ENCODE measurements around the gene IP6K2.

Gene IP6K2

GRCh38 chr3:48688032-48688736 is 28.8 kb downstream of the IP6K2 start:
- no peak for DNase-seq

GRCh38 chr3:48687220-48687678 is 29.8 kb downstream of the IP6K2 start:
- no peak for DNase-seq

DNA sequence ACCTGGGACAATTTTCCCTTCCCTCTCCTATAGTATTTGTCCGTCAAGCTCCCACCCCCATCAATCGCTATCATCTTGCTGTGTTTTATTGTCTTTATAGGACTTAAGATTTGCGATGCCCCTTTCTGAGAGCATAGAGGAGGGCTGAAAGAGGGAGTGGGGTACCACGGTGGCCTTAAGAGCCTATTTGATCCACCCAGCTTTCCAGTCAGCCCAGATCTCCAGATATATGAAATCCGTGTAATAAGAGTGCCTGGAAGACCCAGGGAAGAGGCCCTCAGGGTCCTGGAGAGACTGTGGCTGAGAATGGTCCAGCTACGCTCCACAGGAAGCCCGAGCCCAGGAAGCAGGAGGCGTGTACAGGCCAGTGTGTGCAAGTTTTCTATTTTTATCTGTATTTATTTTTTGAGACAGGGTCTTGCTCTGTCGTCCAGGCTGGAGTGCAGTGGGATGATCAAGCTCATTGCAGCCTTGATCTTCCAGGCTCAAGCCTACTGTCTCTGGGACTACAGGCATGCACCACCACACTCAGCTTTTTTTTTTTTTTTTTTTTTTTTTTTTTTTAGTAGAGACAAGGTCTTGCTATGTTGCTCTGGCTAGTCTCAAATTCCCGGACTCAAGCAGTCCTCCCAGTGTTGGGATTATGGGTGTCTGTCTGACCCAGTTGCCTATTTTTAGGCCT is 30.3 kb downstream of the IP6K2 start:
- no peak for DNase-seq

DNA sequence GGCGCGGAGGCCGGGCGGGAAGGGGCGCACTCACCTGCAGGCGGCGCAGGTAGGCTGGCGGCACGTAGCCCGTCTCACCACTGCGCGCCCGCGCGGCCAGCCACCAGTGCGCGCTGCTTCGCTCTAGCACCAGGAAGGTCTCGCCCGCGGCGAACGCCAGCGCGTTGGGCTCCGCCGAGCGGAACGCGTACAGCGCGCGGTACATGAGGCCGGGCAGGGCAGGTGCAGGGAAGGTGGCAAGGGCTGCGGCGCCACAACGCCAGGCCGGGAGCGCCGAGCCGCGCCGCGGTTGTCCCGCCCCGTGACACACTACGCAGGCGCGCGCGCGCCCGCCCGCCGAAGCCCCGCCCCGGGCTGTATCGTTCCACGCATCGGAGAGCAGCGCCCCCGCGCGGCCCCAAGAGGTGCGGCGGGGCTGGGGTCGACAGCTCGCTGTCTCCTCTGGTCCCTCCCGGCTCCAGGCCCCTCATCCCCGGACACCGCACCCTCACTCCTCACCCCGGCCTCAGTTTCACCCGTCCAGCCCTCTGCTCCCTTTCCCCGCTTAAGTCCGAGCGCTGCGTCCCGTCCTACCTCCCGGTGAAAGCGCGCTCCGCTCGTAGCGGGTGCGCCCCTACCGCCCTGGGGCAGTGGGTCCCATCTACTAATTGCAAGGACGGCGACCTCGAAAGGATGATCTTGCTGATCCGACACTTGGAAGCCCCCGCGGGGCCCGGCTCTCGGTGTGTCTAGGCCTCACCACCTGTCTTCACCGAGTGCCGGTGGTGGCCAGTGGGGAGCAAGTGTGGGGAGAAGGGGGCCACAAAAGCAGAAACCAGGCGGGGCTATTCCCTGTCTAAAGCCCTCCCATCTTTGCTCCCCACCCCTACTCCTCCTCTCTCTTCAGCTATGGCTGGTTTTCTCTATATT is 31.2 kb downstream of the IP6K2 start, which contains the start of gene NCKIPSD:
Gene NCKIPSD, minus strand, starts transcription at position 313 of the 909 bp plus-strand sequence. Its CDS starts 108 bp downstream, at position 205.
- DNase-seq, result peak; percentile 89 to 90

- DNase-seq, result no peak
These were observed 31.8 kb downstream of the IP6K2 start for GRCh38 chr3:48685293-48685602.

DNA sequence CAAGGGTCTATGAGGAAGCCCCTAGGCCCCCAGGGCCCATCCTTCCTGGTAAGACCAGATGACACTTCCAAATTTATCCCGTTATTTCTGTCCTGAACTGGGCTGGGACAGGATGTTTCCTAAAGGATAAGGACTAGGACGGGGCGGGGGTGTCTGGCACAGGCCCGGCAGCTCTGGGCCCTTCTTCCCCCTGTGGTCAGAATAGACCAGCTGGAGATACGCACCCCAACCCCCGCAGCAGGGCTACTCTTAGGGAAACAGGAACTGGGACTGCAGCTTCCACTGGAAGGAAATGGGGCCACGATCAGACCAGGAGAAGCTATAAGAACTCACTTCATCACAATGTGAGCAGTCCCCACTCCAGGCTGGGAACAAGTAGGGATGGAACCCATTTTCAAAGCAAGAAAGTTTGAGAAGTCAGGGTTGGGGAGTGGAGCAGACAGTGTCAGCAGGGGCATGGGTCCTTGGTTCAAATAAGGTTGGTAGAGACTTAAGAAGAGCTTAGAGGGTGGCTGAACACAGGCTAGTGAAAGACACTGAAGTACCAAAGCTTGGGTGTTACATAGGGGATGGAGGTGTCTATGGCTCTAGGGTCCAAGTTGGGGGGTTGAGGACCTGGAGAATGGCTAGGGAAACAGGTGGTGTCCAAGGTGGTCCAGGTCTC is 32.4 kb downstream of the IP6K2 start:
- DNase-seq, result no peak

GRCh38 chr3:48684054-48684349 is 33.0 kb downstream of the IP6K2 start:
- DNase-seq, result no peak

DNA sequence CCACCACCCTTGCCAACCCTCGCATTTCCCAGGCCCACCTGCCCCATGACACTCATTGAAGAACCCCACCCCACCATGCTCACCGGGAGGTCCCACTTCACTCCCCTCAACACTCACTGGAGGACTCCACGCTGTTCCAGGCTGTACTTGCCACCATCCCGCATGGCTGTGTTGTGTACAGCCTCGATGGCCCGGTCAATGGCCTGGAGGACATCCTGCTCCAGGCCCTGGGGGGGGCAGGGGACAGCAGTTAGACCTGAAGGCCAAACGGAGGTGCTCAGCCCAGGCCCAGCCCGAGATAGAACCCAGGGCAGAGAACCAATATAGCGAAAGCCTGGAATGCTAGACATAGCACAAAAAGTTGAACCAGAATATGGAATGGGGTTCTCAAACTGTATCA is 34.2 kb downstream of the IP6K2 start:
- no peak for DNase-seq

- no peak for DNase-seq
These were observed 34.9 kb downstream of the IP6K2 start for GRCh38 chr3:48681974-48682610.

DNA sequence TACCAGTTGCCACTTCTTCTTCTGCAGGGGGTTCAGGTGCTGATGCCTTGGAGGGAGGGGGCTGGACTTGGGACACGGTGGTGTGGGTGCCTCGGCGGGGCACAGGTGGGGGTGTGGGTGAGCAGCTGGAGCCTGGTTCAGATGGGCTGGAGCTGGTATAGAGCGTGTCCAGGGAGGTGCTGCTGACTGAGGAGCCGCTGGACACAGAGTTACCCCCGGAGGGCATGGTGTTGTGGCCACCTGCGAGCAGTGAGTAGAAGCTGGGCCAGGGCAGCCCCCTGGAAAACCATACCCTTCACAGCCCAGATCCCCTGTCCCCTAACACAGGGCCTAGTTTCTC is 35.5 kb downstream of the IP6K2 start:
- no peak for DNase-seq

GRCh38 chr3:48680811-48681540 is 36.0 kb downstream of the IP6K2 start:
- no peak for DNase-seq

DNA sequence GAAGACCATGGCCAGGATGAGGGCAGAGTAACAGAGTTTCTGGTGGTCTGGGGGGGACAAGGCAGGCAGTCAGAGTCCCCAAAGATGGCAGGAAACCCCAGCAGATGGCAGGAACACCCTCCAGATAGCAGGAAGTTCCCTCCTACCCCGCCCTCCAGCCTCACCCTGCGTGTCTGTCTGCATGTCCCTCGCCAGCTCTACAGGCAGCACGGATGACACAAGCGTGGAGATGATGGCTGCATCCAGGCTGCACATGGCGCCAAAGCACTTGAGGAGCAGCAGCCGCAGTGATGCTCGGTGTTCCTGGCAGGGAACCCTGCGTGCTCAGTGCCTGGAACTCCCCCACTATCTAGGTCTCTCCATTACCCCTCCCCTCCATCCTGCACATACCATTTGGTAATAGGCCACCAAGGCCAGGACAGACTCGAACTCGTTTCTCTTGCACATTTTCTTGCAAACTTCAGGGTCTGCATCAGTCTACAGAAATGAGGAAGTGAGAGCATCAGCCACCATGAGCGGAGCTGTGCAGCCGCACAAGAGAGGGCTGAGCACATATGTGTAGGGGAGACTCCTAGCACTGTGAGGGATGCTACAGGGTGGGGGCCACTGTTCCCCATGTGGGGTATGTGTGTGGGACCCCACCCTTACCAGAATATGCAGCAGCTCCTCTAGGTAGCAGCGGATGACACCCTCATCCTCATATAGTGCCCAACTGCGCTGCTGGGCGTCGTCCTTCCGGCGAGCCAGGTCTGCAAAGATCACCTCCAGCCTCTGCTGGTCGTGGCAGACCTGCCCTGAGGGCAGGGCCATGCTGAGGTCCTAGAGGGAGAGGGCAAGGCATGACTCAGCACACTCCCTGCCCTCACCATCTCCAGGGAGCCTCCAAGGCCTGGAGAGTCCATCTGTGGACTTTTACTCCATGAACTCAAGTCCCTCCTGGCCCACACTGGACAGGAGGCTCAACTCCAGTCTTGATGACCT is 37.3 kb downstream of the IP6K2 start:
- DNase-seq, result no peak

DNA sequence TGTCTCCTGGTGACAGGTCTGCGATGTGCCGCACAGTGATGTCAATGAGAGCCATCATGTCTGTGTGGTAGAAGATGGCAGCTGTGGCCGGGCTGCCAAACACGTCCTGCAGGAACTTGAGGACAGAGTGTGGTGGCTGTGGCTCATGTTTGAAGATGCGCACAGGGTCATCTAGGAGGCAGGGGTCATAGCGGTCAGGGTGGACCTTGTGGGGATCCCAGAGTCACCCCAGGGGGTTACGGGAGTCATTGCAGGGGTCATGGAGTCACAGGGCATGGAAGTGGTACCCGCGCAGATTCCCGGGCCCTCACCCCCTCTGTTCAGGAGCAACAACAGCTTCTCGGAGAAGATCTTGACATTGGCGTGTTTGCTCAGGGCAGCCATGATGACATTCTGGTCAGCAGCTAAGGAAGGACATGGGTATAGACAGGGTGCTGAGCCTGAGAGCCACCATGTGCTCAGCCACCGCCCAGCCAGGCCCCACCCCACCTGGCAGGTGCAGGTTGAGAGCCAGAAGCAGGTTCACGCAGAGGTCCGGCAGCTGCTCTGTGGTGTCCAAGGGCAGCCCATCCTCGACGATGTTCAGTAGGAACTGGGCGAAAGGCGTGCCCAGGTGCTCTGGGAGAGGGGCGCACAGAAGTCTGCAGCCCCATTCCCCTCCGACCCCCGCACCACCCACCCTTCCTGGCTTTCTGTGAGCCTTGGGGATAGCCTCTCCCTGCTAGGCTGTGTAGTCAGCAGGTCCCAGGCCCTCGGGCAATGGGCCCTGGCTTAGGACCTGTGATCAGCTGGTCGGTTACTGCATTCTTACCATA is 38.2 kb downstream of the IP6K2 start:
- no peak for DNase-seq

DNA sequence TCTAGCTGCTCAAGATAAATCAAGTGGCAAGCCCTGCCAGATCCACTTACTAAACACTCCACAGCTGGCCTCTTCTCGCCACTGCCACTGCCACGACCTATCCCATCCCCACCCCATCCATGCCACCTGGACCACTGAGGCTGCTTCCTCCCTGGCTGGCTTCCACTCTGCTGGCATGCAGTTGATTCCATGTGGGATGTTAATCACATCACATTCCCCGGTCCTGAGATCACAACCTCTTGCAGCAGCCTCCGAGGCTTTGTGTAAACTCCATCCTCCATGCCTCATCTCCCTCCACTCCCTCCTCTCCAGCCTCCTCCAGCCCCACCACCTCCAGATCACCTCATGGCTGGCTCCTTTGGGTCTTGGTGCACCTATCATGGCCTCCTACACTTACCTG is 39.0 kb downstream of the IP6K2 start:
- no peak for DNase-seq

DNA sequence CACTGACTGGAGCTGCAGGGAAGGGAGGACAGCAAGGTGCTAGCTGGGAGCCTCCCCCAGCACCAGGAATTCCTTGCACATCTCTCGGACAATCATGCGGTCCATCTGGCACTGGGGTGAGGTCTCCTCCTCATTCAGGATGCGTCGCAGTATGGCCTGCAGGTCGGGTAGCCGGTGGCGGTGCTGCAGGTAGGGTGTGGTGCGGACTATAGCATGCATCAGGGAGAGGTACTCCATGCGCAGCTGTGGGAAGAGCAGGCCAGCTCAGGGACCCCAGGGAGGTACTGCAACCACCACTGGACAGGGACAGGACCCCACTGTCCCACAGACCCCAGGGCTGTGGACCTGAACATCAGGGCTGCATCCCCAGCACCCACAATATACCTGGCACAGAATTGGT is 42.5 kb downstream of the IP6K2 start:
- DNase-seq, result no peak

DNA sequence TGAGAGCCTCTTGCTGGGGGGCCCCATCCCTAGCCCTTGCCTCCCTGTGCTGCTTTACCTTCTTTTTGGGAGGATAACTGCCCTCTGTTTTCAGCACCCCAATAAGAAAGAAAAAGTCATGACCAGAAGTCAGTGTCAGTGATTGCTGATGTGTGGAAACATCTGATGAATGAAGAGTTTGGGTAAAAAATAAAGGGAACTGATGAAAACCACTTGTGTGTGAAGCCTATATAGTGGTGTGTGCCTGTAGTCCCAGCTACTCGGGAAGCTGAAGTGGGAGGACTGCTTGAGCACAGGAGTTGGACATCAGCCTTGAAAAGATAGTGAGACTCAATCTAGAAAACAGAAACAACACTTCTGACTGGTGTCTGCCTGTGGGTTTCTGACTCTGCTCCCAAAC is 44.5 kb downstream of the IP6K2 start:
- no peak for DNase-seq

DNA sequence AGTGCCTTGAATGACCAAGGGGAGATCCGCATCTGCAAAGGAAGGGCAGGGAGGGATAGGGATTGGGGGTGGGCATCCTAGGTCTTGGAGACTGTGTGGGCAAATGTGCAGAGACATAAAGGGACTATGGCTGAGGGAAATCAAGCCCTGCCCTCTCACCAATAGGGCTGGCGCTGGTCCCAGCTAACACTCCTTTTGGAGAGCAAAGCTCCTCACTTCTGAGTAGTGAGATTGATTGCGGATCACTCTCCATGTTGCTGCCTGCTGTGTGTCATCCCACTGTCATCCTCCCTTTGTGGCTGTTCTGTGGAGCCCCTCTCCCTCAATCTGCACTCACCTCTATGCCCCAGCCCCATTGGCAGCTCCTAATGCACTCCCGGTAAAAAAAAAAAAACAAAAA is 52.1 kb downstream of the IP6K2 start:
- DNase-seq, result no peak

- DNase-seq, result no peak
These were observed 52.7 kb downstream of the IP6K2 start for GRCh38 chr3:48664313-48664644.

GRCh38 chr3:48663489-48664312 is 53.3 kb downstream of the IP6K2 start:
- peak; percentile 78 to 83 for DNase-seq
